Jurkat, Clone E6-1 (cell line): ENCODE measurements around the gene OR5A1. TPM values are rescaled to one million over a fixed set of nuclear protein-coding genes. Genes with fewer than 3 reads are reported as not detected.
"Not testable (repeated sequence)": the region's sequence is repeated elsewhere in the genome, so short reads cannot be mapped to it uniquely, and the experiment has no call there.

Source experiments
- DNase-seq: peaks from one replicate; pipeline ENCODE4 v3.0.0-alpha.2; 2011; ENCODE audit warnings: low read depth, low spot score
- H3K4me3 ChIP-seq: 2 replicates; pipeline ENCODE4 v1.5.1; 2011; ENCODE audit warnings: mild to moderate bottlenecking, low read length, control low read depth, moderate library complexity
- polyA plus RNA-seq: library from polyadenylated mRNA; unstranded; fragments of >200 nt; gene quantifications from one replicate; pipeline ENCODE4 v1.2.1, GENCODE V29; 2012; ENCODE audit warnings: missing spikeins; ENCODE audit not compliant: insufficient read length, insufficient read depth

The OR5A1 gene
- not detected for polyA plus RNA-seq

GRCh38 chr11:59436169-59436568 is at the start of gene OR5A1:
OR5A1 (plus strand) TSS chr11:59436469; CDS start chr11:59443169, 6,700 bp downstream.
- DNase-seq, result no peak
- no peak within 1 kb of the TSS for H3K4me3 ChIP-seq

DNA sequence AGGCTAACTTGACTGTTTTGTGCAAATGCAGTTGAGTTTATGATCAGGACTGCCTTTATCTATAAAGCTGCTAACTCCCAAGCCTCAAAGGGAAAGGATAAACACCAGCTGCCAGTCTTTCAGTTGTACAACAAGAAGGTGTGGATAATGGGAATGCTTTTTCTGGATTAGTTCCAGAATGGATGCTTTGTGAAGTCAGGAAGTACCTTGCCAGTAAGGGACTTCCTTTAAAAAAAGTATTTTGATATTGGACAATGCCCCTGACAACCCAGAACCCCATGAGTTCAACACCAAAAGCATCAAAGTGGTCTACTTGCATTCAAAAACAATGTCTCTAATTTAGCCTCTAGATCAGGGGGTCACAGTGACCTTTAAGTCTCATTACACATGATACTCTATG is 42.1 kb upstream of the OR5A1 start:
- no peak for DNase-seq
- H3K4me3 ChIP-seq, result no peak overlapping the region

- H3K4me3 ChIP-seq, result no peak overlapping the region
- no peak for DNase-seq
Measured at GRCh38 chr11:59400461-59401261, 35.6 kb upstream of the OR5A1 start.

DNA sequence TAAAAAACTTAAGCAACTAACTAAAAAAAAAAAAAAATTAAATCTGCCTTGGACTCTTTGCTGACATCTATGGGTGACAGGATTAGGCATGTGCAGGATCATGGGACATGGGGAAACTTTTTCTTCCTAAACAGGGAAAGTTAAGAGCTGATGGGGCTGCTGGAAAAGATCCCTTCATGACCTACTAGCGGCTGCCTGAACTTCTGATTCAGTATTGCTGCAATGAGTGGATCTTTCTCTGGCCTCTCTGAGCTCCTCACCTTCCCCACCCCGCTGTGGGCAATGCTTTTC is 35.1 kb upstream of the OR5A1 start:
- no peak overlapping the region for H3K4me3 ChIP-seq
- no peak for DNase-seq

- DNase-seq, result no peak
- no peak overlapping the region for H3K4me3 ChIP-seq
Measured at GRCh38 chr11:59403546-59403945, 32.7 kb upstream of the OR5A1 start.

DNA sequence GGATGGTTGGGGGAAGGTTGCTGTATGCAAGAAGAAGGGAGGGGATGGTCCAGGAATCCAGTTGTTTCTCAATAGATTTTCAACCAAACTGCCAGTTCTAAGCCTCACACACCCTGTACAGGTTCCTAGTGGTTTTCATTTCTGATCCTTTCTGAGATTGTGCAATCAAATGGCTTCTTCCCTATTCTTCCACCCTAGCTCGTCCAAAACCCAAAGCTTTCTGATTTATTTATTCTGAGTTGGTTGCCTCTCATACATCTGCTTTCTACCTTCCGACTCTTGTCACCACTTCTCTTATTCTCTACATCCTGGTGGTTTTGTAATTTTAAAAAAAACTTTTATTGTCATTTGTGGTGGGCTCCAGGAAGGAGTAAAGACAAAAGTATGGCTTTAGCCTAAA is 22.6 kb upstream of the OR5A1 start:
- DNase-seq, result no peak
- H3K4me3 ChIP-seq, result no peak overlapping the region

DNA sequence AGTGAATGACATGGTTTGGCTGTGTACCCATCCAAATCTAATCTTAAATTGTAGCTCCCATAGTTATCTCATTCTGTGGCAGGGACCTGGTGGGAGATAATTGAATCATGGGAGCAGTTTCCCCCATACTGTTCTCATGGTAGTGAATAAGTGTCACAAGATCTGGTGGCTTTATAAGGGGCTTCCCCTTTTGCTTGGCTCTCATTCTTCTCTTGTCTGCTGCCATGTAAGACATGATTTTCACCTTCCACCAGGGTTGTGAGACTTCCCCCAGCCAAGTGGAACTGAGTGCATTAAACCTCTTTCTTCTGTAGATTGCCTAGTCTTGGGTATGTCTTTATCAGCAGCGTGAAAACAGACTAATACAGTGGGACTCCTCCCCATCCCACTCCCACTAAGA is 21.2 kb upstream of the OR5A1 start:
- DNase-seq, result no peak
- no peak overlapping the region for H3K4me3 ChIP-seq

- DNase-seq, result no peak
- no peak overlapping the region for H3K4me3 ChIP-seq
Measured at GRCh38 chr11:59416613-59417012, 19.7 kb upstream of the OR5A1 start.

- peak; percentile 22 for DNase-seq
- H3K4me3 ChIP-seq, result no peak overlapping the region
Measured at GRCh38 chr11:59417023-59417422, 19.2 kb upstream of the OR5A1 start.

GRCh38 chr11:59418156-59418555 is 18.1 kb upstream of the OR5A1 start:
- no peak overlapping the region for H3K4me3 ChIP-seq
- DNase-seq, result no peak

GRCh38 chr11:59423835-59424234 is 12.4 kb upstream of the OR5A1 start:
- DNase-seq, result no peak
- H3K4me3 ChIP-seq, result no peak overlapping the region

DNA sequence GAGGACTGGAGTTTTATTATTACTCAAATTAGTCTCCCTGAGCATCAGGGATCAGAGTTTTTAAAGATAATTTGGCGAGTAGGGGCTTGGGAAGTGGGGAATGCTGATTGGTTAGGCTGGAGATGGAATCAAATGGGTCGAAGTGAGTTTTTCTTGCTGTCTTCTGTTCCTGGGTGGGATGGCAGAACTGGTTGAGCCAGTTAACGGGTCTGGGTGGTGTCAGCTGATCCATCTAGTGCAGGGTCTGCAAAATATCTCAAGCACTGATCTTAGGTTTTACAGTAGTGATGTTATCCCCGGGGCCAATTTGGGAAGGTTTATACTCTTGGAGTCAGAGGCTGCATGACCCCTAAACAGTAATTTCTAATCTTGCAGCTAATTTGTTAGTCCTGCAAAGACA is 11.1 kb upstream of the OR5A1 start:
- DNase-seq, result no peak

DNA sequence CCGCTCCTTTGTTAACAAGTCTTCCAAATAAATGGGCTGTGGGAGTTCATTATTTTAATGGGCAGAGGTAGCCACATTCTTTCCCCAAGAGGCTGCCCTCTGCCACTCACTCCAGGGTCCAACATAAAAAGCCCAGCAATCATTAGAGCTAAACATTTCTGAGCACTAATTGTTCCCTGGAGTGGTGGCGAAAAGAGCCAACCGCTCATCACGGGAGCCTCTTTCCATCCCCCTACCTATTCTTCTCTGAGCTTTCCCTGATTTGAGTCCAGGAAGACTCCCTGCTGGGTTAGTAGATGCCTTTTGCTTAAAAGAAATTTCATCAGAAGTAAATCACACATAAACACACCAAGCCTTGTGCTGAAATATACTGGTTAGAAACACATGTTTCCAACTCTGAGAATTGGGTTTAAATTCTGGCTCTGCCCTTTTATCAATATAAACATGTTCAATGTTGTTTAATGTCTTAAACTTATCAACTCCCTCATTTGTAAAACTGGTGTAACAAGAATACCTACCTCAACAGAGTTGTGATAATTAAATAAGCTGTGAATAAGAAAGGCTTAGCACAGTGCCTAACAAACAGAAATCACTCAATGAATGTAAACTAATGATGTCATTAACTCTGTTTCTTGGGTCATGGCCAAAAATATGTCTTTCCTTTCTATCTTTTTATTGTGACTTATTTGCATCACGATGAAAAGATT is 9.8 kb upstream of the OR5A1 start, which contains the start of gene OR5A2:
Gene OR5A2 (minus strand): TSS at position 53 of the 707 bp plus-strand sequence. CDS start 3,460 bp downstream, outside the sequence.
- H3K4me3 ChIP-seq, result no peak within 1 kb of the TSS

More for the DNA sequence above, 11.1 kb upstream of the OR5A1 start:
- no peak overlapping the region for H3K4me3 ChIP-seq

GRCh38 chr11:59427068-59427382 is 9.2 kb upstream of the OR5A1 start:
- DNase-seq, result no peak
- no peak overlapping the region for H3K4me3 ChIP-seq

More for the DNA sequence above, 9.8 kb upstream of the OR5A1 start, which contains the start of gene OR5A2:
- DNase-seq, result no peak

DNA sequence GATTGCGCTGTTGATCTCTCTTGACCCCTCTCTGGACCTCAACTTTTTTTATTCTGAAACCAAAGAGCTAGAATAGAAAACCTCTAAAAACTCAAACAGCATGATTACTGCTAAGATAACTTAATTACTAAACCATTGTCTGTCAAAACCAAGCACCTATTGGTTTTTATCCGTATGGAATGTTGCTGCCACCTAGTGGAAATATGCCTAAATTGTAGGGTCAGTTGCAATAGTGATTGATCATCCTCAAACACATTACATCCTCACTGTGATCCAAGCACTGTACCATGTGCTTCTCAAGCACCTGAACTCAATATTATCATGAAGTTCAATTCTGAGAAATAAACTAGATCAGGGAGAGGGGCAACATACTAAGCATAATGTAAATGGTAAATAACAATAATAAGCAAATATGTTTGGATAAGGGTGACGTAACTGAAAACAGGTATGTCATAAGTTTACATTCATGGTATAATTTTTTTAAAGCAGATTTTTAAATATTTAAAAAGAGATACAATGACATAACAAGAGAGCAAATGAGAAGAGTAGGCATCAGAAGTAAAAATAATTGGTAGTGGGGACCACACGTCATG is 6.2 kb upstream of the OR5A1 start:
- peak; percentile 63 for DNase-seq
- H3K4me3 ChIP-seq, result no peak overlapping the region

DNA sequence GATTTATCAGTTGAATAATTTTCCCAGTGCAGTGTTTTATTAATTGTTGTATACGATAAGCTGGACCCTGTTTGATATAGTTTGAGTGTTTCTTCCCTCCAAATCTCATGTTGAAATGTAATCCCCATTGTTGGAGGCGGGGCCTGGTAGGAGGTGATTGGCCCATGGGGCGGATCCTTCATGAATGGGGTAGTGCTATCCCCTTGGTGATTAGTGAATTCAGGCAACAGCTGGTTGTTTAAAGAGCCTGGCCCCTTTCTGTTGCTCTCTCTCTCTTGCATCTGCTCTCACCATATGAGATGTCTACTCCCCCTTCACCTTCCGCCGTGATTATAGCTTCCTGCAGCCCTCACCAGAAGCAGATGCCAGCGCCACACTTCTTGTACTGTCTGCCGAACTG is 1.5 kb downstream of the OR5A1 start:
- H3K4me3 ChIP-seq, result no peak overlapping the region

GRCh38 chr11:59445624-59446023 is 9.4 kb downstream of the OR5A1 start:
- H3K4me3 ChIP-seq, DNase-seq: not testable (repeated sequence)

More for the DNA sequence above, 1.5 kb downstream of the OR5A1 start:
- DNase-seq, result no peak

DNA sequence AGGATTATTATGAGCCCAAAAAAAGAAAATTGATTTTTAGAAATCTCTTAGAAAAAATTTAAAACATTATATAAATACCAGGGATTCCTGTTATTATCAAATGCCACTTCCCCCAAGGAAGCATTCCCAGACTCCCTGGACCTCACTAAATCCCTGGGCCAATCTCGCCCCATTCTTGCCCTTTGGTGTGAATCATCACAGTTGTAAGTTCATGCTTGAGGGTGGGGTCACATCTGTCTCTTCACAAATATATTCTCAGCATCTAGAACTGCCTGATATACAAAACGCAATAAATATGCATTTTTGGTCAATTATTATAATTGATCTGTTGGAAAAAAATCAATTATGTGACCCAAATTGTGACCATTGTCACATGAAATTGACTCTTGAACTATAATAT is 12.2 kb downstream of the OR5A1 start:
- no peak for DNase-seq
- H3K4me3 ChIP-seq, result no peak overlapping the region

DNA sequence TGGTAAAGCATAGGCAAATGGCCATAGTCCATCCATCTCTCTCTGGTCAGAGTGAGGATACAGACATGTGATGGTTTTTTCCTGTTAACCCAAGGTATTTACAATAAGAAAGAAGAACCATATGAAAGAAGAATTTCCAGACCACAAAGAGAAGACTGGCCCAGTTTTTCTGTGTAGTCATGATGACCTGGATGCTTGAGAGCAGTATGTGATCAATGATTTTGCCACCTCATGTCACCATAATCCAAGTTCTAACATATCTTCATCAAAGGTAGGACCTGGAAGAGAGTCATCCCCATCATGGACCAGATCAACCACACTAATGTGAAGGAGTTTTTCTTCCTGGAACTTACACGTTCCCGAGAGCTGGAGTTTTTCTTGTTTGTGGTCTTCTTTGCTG is 20.4 kb downstream of the OR5A1 start, which contains the start of gene OR4D6:
Gene OR4D6 (plus strand): TSS at position 301 of the 400 bp plus-strand sequence. CDS start 0 bp downstream, at position 301.
- no peak within 1 kb of the TSS for H3K4me3 ChIP-seq
- no peak for DNase-seq

DNA sequence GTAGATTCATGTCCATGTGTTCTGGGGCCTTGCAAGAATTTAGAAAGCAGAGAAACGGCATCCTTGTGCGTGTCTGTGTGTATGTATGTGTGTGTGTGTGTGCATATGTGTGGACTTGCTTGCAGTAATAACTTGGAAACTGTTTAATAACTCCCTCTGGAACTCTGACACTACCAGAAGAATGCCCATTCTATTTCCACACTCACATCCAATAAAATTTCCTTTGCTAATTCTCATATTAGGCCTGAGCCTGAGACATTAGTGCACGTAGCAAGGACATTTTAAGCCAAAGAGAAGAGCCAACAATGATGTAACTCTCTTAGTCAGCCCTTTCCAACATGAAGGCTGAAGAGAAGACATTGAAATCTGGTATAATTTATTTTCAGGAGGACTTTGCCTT is 23.6 kb downstream of the OR5A1 start:
- DNase-seq, result no peak
- no peak overlapping the region for H3K4me3 ChIP-seq
